ENCODE data around the gene INPP5D. TPM values are rescaled to one million over a fixed set of nuclear protein-coding genes. Genes with fewer than 3 reads are reported as not detected.
A peak's percentile ranks its signal among the peaks of the same experiment; 100 is the strongest.

Gene INPP5D
- polyA plus RNA-seq (2011; rRNA removed) (0.26 and 1.1 TPM in 2 replicates), polyA plus RNA-seq (2017; fragmentation: RNase III; extraction: RNeasy Plus Mini Kit Qiagen cat#74134 plus additional on column Dnase treatment) (0.49 to 0.57 TPM (median 0.53 TPM) in 3 replicates), polyA minus RNA-seq (2011; rRNA and poly(A)+ RNA removed) (0.33 and 1.1 TPM in 2 replicates)
- 0.12 and 0.13 TPM in 2 replicates for polyA plus RNA-seq (2012; cell fraction: cytosol; rRNA removed)
- 0.30 and 0.62 TPM in 2 replicates for polyA plus RNA-seq (2012; cell fraction: nucleus; rRNA removed)

- Histone ChIP-seq H3K4me3 (no peak within 1 kb of the TSS), H3K4me2 (no peak within 1 kb of the TSS), H3K9me3 (no peaks in the 10 kb centered on the region), H3K4me1 (no peaks in the 10 kb centered on the region), H3K27ac (peak within 1 kb of the TSS in 1 of 2 experiments; percentile 26; a peak in 1 of 6 replicates)
- ATAC-seq (no peak), DNase-seq (ENCODE audit: low read depth in 1 of 2, low spot score in 1 of 2) (no peak), FAIRE-seq (no peak)
- ChIA-PET POLR2A (no interaction called here), CTCF (interaction anchor here (0.8 to 2.0 kb wide), 8 partner anchors 8 to 214 kb away, joined by 3 to 5 read pairs (median 4); no protein-coding TSS in a partner anchor)
- 82% methylated on average over 20 of the region's 26 CpGs for WGBS (ENCODE audit: missing lambda C conversion rate)
- TF ChIP-seq CHD2 (IDR thresholded peaks at IDR 0.05; ENCODE audit: low read length, partially characterized antibody) (no peak), CBX8 (IDR thresholded peaks at IDR 0.05) (no peak), BCL3 (IDR thresholded peaks at IDR 0.05) (no peak), RAD21 (conservative IDR thresholded peaks at IDR 0.05 in 1 of 2, IDR thresholded peaks at IDR 0.05 in 1 of 2) (no peak), HOXA7 (CRISPR knock-in tag; IDR thresholded peaks at IDR 0.05) (no peak), NPAS2 (CRISPR knock-in tag; IDR thresholded peaks at IDR 0.05; ENCODE audit: borderline replicate concordance) (no peak), FOSL2 (IDR thresholded peaks at IDR 0.05) (no peak), FOSL2 (CRISPR knock-in tag; IDR thresholded peaks at IDR 0.05) (no peak), CBX2 (IDR thresholded peaks at IDR 0.05; ENCODE audit: borderline replicate concordance, low read depth) (no peak), RCOR1 (IDR thresholded peaks at IDR 0.05; ENCODE audit: low read depth, low read length) (no peak), EP300 (IDR thresholded peaks at IDR 0.05) (no peak)
- TF ChIP-seq, protein P1, sequence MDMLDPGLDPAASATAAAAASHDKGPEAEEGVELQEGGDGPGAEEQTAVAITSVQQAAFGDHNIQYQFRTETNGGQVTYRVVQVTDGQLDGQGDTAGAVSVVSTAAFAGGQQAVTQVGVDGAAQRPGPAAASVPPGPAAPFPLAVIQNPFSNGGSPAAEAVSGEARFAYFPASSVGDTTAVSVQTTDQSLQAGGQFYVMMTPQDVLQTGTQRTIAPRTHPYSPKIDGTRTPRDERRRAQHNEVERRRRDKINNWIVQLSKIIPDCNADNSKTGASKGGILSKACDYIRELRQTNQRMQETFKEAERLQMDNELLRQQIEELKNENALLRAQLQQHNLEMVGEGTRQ (IDR thresholded peaks at IDR 0.05) = no peak
- TF ChIP-seq, protein P2, sequence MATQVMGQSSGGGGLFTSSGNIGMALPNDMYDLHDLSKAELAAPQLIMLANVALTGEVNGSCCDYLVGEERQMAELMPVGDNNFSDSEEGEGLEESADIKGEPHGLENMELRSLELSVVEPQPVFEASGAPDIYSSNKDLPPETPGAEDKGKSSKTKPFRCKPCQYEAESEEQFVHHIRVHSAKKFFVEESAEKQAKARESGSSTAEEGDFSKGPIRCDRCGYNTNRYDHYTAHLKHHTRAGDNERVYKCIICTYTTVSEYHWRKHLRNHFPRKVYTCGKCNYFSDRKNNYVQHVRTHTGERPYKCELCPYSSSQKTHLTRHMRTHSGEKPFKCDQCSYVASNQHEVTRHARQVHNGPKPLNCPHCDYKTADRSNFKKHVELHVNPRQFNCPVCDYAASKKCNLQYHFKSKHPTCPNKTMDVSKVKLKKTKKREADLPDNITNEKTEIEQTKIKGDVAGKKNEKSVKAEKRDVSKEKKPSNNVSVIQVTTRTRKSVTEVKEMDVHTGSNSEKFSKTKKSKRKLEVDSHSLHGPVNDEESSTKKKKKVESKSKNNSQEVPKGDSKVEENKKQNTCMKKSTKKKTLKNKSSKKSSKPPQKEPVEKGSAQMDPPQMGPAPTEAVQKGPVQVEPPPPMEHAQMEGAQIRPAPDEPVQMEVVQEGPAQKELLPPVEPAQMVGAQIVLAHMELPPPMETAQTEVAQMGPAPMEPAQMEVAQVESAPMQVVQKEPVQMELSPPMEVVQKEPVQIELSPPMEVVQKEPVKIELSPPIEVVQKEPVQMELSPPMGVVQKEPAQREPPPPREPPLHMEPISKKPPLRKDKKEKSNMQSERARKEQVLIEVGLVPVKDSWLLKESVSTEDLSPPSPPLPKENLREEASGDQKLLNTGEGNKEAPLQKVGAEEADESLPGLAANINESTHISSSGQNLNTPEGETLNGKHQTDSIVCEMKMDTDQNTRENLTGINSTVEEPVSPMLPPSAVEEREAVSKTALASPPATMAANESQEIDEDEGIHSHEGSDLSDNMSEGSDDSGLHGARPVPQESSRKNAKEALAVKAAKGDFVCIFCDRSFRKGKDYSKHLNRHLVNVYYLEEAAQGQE (IDR thresholded peaks at IDR 0.05) = no peak
Observed at GRCh38 chr2:233059797-233060500, at the start of gene INPP5D. INPP5D (plus strand) TSS chr2:233060342; CDS start chr2:233060479, 137 bp downstream.

DNA sequence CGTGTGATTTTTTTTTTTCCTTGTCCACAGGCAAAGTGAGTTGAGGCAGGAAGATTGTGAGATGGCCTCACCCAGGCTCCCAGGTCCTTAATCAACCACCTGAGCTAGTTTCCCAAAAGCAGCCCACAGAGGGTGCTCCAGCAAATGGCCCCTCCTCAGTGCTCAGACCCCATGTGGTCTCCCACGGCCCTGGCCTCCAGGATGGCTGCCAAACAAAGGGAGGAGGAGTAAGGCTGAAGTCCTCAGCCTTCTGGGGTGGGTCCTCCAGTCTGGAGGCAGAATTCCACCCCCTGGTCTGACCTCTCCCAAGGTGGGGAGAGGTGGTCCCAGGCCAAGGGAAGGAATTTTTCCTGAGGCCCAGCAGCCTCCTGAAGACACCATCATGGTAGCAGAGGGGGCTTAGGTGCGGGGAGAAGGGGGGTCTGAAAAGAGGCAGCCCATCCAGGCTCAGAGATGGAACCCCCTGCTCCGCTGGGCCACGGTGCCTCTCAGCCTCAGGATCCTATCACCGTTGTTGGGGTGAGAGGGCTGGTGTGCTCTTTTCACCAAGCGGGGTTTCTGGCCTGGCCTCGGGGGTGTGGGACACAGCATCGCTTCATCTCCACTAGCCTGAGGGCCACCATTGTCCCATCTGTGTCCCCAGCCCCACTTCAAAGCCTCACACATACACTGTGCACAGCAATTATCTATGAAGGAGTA, 49.4 kb upstream of the INPP5D start:
- CTCF ChIA-PET = interaction anchor here (0.7 kb wide), 1 partner anchor 45 kb away, joined by 4 read pairs; no protein-coding TSS in a partner anchor
- no peak for ATAC-seq
- no peak for DNase-seq (ENCODE audit: low read depth in 1 of 2, low spot score in 1 of 2)
- H3K4me1 ChIP-seq = peaks cover 25% of the 10 kb centered on the region
- no peak for TF ChIP-seq ZSCAN20 (CRISPR knock-in tag; IDR thresholded peaks at IDR 0.05)
- no peak for TF ChIP-seq EHMT2 (IDR thresholded peaks at IDR 0.05; ENCODE audit: low read depth)
- TF ChIP-seq JUNB (IDR thresholded peaks at IDR 0.05) = no peak
- TF ChIP-seq BHLHE40 (IDR thresholded peaks at IDR 0.05; ENCODE audit: low read depth, low read length) = no peak
- no peak for TF ChIP-seq E2F6 (IDR thresholded peaks at IDR 0.05; ENCODE audit: borderline replicate concordance, low read depth)
- no peak for TF ChIP-seq GATA3 (IDR thresholded peaks at IDR 0.05; ENCODE audit: borderline replicate concordance)
- TF ChIP-seq KDM1A (IDR thresholded peaks at IDR 0.05; ENCODE audit: low read depth) = no peak
- TF ChIP-seq CHD2 (IDR thresholded peaks at IDR 0.05; ENCODE audit: low read length, partially characterized antibody) = no peak
- no peak for TF ChIP-seq ZC3H11A (IDR thresholded peaks at IDR 0.05)
- no peak for TF ChIP-seq CBX8 (IDR thresholded peaks at IDR 0.05)
- no peak for TF ChIP-seq HOXB13 (CRISPR knock-in tag; IDR thresholded peaks at IDR 0.05; ENCODE audit: low read depth)
- TF ChIP-seq KDM5A (IDR thresholded peaks at IDR 0.05) = no peak
- no peak for TF ChIP-seq CHD4 (IDR thresholded peaks at IDR 0.05; ENCODE audit: borderline replicate concordance)
- no peak for TF ChIP-seq BCL3 (IDR thresholded peaks at IDR 0.05)
- no peak for TF ChIP-seq POLR2A (IDR thresholded peaks at IDR 0.05; ENCODE audit: low read length)
- H3K4me2 ChIP-seq = no peak overlapping the region
- POLR2A ChIA-PET = no interaction called here
- H3K9me3 ChIP-seq = no peaks in the 10 kb centered on the region
- FAIRE-seq = no peak
- peak overlapping the region in 1 of 2 experiments; percentile 44; a peak in 3 of 6 replicates for H3K27ac ChIP-seq
- no peak overlapping the region for H3K4me3 ChIP-seq
- WGBS (ENCODE audit: missing lambda C conversion rate) = 88% methylated on average over 8 of the region's 9 CpGs

All from A549 (cell line).